GM23338 (cell line): ENCODE measurements around the gene ABCG2. TPM values are rescaled to one million over a fixed set of nuclear protein-coding genes. Genes with fewer than 3 reads are reported as not detected.

Experiments
- ATAC-seq: fragments of 200-7000 bp; cut with Tn5 transposase; 3 replicates; pipeline ENCODE4 v1.9.1; 2020
- DNase-seq: peaks from one replicate; pipeline ENCODE4 v3.0.0-alpha.2; 2015; ENCODE audit warnings: low spot score
- H2AFZ ChIP-seq: fragments of 200-600 bp; sonication (generic); 2 replicates; pipeline ENCODE4 v1.8.0; 2016; ENCODE audit warnings: antibody characterized with exemption, mild to moderate bottlenecking, moderate library complexity
- H3F3A ChIP-seq: fragments of 200-600 bp; sonication (generic); replicated peaks from 2 replicates; pipeline ENCODE4 v1.8.0; 2017; ENCODE audit warnings: antibody characterized with exemption, mixed run types, low read depth
- H3K27ac ChIP-seq: fragments of 200-600 bp; sonication (generic); 2 replicates; pipeline ENCODE4 v1.6.1; 2016; ENCODE audit warnings: low read depth
- H3K27me3 ChIP-seq: fragments of 200-600 bp; sonication (generic); 2 replicates; pipeline ENCODE4 v1.8.0; 2016; ENCODE audit warnings: mild to moderate bottlenecking, mixed run types, moderate library complexity; ENCODE audit not compliant: insufficient read depth
- H3K36me3 ChIP-seq: fragments of 200-600 bp; sonication (generic); 2 replicates; pipeline ENCODE4 v1.8.0; 2016; ENCODE audit warnings: mild to moderate bottlenecking; ENCODE audit not compliant: insufficient read depth
- H3K4me1 ChIP-seq: fragments of 200-600 bp; sonication (generic); 2 replicates; pipeline ENCODE4 v1.8.0; 2016; ENCODE audit warnings: mild to moderate bottlenecking, moderate library complexity; ENCODE audit not compliant: insufficient read depth
- H3K4me2 ChIP-seq: fragments of 200-600 bp; sonication (generic); 2 replicates; pipeline ENCODE4 v1.7.1; 2017; ENCODE audit warnings: mixed run types
- H3K4me3 ChIP-seq: fragments of 200-600 bp; sonication (generic); 2 replicates; pipeline ENCODE4 v1.6.1; 2016; ENCODE audit warnings: mixed run types
- H3K79me2 ChIP-seq: fragments of 200-600 bp; sonication (generic); replicated peaks from 2 replicates; pipeline ENCODE4 v1.8.0; 2017; ENCODE audit warnings: mild to moderate bottlenecking; ENCODE audit not compliant: insufficient read depth
- H3K9me2 ChIP-seq: fragments of 200-600 bp; sonication (generic); 2 replicates; pipeline ENCODE4 v1.8.0; 2017; ENCODE audit not compliant: insufficient read depth
- H4K20me1 ChIP-seq: fragments of 200-600 bp; sonication (generic); replicated peaks from 2 replicates; pipeline ENCODE4 v1.8.0; 2017; ENCODE audit warnings: mild to moderate bottlenecking; ENCODE audit not compliant: insufficient read depth
- H3K27ac Mint-ChIP-seq: 2 replicates; pipeline ENCODE4 v1.8.0; 2020; ENCODE audit warnings: inconsistent platforms, mild to moderate bottlenecking, moderate library complexity, mixed read lengths
- H3K27me3 Mint-ChIP-seq: 3 replicates; pipeline ENCODE4 v1.8.0; 2022; ENCODE audit warnings: low read depth, mild to moderate bottlenecking, moderate library complexity, mixed read lengths, inconsistent platforms; ENCODE audit not compliant: insufficient read depth, poor library complexity
- H3K36me3 Mint-ChIP-seq: 3 replicates; pipeline ENCODE4 v1.8.0; 2021; ENCODE audit warnings: low read depth, mild to moderate bottlenecking, inconsistent platforms, moderate library complexity, mixed read lengths
- H3K4me1 Mint-ChIP-seq: 3 replicates; pipeline ENCODE4 v1.8.0; 2020; ENCODE audit warnings: mild to moderate bottlenecking, inconsistent platforms, mixed read lengths
- H3K4me3 Mint-ChIP-seq: 3 replicates; pipeline ENCODE4 v1.8.0; 2021; ENCODE audit warnings: moderate library complexity, mild to moderate bottlenecking, inconsistent platforms, mixed read lengths
- H3K9me3 Mint-ChIP-seq: 3 replicates; pipeline ENCODE4 v1.8.0; 2020; ENCODE audit warnings: moderate library complexity, mild to moderate bottlenecking, inconsistent platforms, mixed read lengths
- CREB1 ChIP-seq: fragments of 250-450 bp; sonication (Bioruptor Pico); IDR thresholded peaks from 2 replicates; pipeline ENCODE4 v1.5.0; 2020; ENCODE audit warnings: low read depth, mild to moderate bottlenecking, moderate library complexity
- EZH2 ChIP-seq: fragments of 200-600 bp; sonication (generic); IDR thresholded peaks from one replicate; pipeline ENCODE4 v1.8.0; 2017; ENCODE audit warnings: antibody characterized with exemption, mild to moderate bottlenecking, low read depth; ENCODE audit not compliant: unreplicated experiment
- EZH2phosphoT487 ChIP-seq: fragments of 200-600 bp; sonication (generic); IDR thresholded peaks from one replicate; pipeline ENCODE4 v1.8.1; 2018; ENCODE audit warnings: antibody characterized with exemption; ENCODE audit not compliant: unreplicated experiment
- JUNB ChIP-seq: IDR thresholded peaks from one replicate; pipeline ENCODE4 v1.6.1; 2016; ENCODE audit warnings: antibody characterized with exemption; ENCODE audit not compliant: unreplicated experiment
- NANOG ChIP-seq: IDR thresholded peaks from 2 replicates; pipeline ENCODE4 v1.6.1; 2016; ENCODE audit warnings: antibody characterized with exemption, borderline replicate concordance
- POLR2AphosphoS5 ChIP-seq: IDR thresholded peaks from 2 replicates; pipeline ENCODE4 v1.6.1; 2016; ENCODE audit warnings: antibody characterized with exemption, low read depth
- STAT1 ChIP-seq: IDR thresholded peaks from one replicate; pipeline ENCODE4 v1.6.1; 2016; ENCODE audit warnings: antibody characterized with exemption; ENCODE audit not compliant: unreplicated experiment
- ZNF114 ChIP-seq: fragments of 250-450 bp; sonication (Bioruptor Pico); IDR thresholded peaks from 2 replicates; pipeline ENCODE4 v1.5.0; 2020; ENCODE audit warnings: mild to moderate bottlenecking, moderate library complexity
- ZNF331 ChIP-seq: fragments of 250-450 bp; sonication (Bioruptor Pico); IDR thresholded peaks from 2 replicates; pipeline ENCODE4 v1.5.0; 2020; ENCODE audit warnings: low read depth, mild to moderate bottlenecking, moderate library complexity
- polyA plus RNA-seq: library from polyadenylated mRNA; unstranded; fragments of >200 nt; fragmentation: Nextera tagmentation; extraction: Ambion mirVana; gene quantifications from 2 replicates; pipeline ENCODE4 v1.2.1, GENCODE V29; 2016
- total RNA-seq: library from RNA; depleted of rRNA; stranded (reverse); fragments of >200 nt; shearing (Covaris generic); gene quantifications from 2 replicates; pipeline ENCODE4 v1.2.3, GENCODE V29; 2014
- TF ChIP-seq, protein P1 (sequence below), 2 experiments: fragments of 200-600 bp in 1 of 2; sonication (generic) in 1 of 2; conservative IDR thresholded peaks; 2 replicates each; pipeline versions ENCODE4 v1.5.1 to v1.6.1; 2016 to 2017; ENCODE audit warnings: antibody characterized with exemption in 2 of 2, low read depth in 2 of 2, mild to moderate bottlenecking in 2 of 2, moderate library complexity in 1 of 2
- TF ChIP-seq, protein P2 (sequence below): IDR thresholded peaks from one replicate; pipeline ENCODE4 v1.6.1; 2018; ENCODE audit warnings: antibody characterized with exemption; ENCODE audit not compliant: unreplicated experiment
- TF ChIP-seq, protein P3 (sequence below): IDR thresholded peaks from 2 replicates; pipeline ENCODE4 v1.6.1; 2016; ENCODE audit warnings: antibody characterized with exemption
- TF ChIP-seq, protein P4 (sequence below): fragments of 250-450 bp; sonication (Bioruptor Pico); IDR thresholded peaks from 2 replicates; pipeline ENCODE4 v1.5.0; 2020; ENCODE audit warnings: mild to moderate bottlenecking, moderate library complexity

The ABCG2 gene
- total and polyA plus RNA-seq, 2 experiments from 2014 or later, result 1.5 to 10.6 TPM

DNA sequence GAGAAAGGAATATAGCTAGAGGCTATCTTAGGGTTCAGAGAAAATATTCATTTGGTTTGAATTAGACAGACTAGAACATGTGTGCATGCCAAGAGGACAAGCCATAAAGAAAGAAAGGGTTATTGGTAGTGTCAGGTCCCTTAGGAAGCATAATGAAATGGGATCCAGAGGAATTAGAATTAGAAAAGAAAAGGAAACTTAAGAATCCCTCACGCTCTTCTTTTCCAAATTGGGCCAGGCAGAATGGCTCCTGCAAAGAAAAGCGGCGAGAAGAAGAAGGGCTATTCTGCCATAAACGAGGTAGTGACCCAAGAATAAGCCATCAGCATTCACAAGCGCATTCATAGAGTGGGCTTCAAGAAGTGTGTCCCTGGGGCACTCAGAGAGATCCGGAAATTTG, 4.9 kb upstream of the ABCG2 start (continued):
- TF ChIP-seq, protein P1, sequence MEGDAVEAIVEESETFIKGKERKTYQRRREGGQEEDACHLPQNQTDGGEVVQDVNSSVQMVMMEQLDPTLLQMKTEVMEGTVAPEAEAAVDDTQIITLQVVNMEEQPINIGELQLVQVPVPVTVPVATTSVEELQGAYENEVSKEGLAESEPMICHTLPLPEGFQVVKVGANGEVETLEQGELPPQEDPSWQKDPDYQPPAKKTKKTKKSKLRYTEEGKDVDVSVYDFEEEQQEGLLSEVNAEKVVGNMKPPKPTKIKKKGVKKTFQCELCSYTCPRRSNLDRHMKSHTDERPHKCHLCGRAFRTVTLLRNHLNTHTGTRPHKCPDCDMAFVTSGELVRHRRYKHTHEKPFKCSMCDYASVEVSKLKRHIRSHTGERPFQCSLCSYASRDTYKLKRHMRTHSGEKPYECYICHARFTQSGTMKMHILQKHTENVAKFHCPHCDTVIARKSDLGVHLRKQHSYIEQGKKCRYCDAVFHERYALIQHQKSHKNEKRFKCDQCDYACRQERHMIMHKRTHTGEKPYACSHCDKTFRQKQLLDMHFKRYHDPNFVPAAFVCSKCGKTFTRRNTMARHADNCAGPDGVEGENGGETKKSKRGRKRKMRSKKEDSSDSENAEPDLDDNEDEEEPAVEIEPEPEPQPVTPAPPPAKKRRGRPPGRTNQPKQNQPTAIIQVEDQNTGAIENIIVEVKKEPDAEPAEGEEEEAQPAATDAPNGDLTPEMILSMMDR (conservative IDR thresholded peaks at IDR 0.05; ENCODE audit: low read depth in 2 of 2), result no peak
- no peak for TF ChIP-seq CREB1

DNA sequence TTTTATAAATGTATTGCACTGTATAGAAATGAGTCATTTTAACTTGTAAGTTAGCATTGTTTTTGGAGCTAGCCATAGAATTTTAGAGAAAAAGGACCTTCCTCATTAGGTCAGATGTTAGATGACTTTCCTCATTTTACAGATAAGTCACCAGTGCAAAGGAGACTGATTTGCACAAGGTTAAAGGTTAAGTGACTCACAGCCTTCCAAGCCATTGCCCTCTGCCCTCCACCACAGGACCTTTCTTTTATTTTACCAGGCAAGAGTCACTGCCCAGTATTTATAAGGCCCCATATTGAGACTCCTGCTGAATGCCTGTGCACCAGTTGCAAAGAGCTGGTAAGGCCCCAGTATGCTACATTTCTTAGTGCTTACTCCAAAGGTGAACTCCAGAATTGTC, 4.2 kb upstream of the ABCG2 start:
- Mint-ChIP-seq H3K27me3 (peaks cover 10% of the 10 kb centered on the region), H3K36me3 (peaks cover 6% of the 10 kb centered on the region; the same call in 1 of the 3 replicates), H3K27ac (no peak overlapping the region), H3K4me3 (no peak overlapping the region), H3K9me3 (peaks cover 10% of the 10 kb centered on the region; the same call in 2 of the 3 replicates), H3K4me1 (peaks cover 24% of the 10 kb centered on the region)
- peak overlapping the region; percentile 46 for H3K4me2 ChIP-seq
- H3K36me3 ChIP-seq, result no peaks in the 10 kb centered on the region
- peaks cover 7% of the 10 kb centered on the region; the same call in 1 of the 2 replicates for H3F3A ChIP-seq
- H3K27me3 ChIP-seq, result peaks cover 13% of the 10 kb centered on the region
- H4K20me1 ChIP-seq, result no peaks in the 10 kb centered on the region
- no peaks in the 10 kb centered on the region for H3K79me2 ChIP-seq
- no peak overlapping the region for H3K4me3 ChIP-seq
- peaks cover 34% of the 10 kb centered on the region for H3K4me1 ChIP-seq
- H3K27ac ChIP-seq, result peak overlapping the region; percentile 36; the same call in 1 of the 2 replicates
- H2AFZ ChIP-seq, result no peak overlapping the region
- DNase-seq, result no peak
- ATAC-seq, result no peak
- H3K9me2 ChIP-seq, result no peaks in the 10 kb centered on the region
- TF ChIP-seq JUNB (no peak), NANOG (no peak), POLR2AphosphoS5 (no peak), EZH2phosphoT487 (no peak), ZNF331 (CRISPR knock-in tag) (no peak), STAT1 (no peak), EZH2 (no peak), CREB1 (no peak), ZNF114 (CRISPR knock-in tag) (no peak)
- TF ChIP-seq, protein P2, sequence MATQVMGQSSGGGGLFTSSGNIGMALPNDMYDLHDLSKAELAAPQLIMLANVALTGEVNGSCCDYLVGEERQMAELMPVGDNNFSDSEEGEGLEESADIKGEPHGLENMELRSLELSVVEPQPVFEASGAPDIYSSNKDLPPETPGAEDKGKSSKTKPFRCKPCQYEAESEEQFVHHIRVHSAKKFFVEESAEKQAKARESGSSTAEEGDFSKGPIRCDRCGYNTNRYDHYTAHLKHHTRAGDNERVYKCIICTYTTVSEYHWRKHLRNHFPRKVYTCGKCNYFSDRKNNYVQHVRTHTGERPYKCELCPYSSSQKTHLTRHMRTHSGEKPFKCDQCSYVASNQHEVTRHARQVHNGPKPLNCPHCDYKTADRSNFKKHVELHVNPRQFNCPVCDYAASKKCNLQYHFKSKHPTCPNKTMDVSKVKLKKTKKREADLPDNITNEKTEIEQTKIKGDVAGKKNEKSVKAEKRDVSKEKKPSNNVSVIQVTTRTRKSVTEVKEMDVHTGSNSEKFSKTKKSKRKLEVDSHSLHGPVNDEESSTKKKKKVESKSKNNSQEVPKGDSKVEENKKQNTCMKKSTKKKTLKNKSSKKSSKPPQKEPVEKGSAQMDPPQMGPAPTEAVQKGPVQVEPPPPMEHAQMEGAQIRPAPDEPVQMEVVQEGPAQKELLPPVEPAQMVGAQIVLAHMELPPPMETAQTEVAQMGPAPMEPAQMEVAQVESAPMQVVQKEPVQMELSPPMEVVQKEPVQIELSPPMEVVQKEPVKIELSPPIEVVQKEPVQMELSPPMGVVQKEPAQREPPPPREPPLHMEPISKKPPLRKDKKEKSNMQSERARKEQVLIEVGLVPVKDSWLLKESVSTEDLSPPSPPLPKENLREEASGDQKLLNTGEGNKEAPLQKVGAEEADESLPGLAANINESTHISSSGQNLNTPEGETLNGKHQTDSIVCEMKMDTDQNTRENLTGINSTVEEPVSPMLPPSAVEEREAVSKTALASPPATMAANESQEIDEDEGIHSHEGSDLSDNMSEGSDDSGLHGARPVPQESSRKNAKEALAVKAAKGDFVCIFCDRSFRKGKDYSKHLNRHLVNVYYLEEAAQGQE, result no peak
- TF ChIP-seq, protein P3, sequence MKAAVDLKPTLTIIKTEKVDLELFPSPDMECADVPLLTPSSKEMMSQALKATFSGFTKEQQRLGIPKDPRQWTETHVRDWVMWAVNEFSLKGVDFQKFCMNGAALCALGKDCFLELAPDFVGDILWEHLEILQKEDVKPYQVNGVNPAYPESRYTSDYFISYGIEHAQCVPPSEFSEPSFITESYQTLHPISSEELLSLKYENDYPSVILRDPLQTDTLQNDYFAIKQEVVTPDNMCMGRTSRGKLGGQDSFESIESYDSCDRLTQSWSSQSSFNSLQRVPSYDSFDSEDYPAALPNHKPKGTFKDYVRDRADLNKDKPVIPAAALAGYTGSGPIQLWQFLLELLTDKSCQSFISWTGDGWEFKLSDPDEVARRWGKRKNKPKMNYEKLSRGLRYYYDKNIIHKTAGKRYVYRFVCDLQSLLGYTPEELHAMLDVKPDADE, result no peak
- TF ChIP-seq, protein P4, sequence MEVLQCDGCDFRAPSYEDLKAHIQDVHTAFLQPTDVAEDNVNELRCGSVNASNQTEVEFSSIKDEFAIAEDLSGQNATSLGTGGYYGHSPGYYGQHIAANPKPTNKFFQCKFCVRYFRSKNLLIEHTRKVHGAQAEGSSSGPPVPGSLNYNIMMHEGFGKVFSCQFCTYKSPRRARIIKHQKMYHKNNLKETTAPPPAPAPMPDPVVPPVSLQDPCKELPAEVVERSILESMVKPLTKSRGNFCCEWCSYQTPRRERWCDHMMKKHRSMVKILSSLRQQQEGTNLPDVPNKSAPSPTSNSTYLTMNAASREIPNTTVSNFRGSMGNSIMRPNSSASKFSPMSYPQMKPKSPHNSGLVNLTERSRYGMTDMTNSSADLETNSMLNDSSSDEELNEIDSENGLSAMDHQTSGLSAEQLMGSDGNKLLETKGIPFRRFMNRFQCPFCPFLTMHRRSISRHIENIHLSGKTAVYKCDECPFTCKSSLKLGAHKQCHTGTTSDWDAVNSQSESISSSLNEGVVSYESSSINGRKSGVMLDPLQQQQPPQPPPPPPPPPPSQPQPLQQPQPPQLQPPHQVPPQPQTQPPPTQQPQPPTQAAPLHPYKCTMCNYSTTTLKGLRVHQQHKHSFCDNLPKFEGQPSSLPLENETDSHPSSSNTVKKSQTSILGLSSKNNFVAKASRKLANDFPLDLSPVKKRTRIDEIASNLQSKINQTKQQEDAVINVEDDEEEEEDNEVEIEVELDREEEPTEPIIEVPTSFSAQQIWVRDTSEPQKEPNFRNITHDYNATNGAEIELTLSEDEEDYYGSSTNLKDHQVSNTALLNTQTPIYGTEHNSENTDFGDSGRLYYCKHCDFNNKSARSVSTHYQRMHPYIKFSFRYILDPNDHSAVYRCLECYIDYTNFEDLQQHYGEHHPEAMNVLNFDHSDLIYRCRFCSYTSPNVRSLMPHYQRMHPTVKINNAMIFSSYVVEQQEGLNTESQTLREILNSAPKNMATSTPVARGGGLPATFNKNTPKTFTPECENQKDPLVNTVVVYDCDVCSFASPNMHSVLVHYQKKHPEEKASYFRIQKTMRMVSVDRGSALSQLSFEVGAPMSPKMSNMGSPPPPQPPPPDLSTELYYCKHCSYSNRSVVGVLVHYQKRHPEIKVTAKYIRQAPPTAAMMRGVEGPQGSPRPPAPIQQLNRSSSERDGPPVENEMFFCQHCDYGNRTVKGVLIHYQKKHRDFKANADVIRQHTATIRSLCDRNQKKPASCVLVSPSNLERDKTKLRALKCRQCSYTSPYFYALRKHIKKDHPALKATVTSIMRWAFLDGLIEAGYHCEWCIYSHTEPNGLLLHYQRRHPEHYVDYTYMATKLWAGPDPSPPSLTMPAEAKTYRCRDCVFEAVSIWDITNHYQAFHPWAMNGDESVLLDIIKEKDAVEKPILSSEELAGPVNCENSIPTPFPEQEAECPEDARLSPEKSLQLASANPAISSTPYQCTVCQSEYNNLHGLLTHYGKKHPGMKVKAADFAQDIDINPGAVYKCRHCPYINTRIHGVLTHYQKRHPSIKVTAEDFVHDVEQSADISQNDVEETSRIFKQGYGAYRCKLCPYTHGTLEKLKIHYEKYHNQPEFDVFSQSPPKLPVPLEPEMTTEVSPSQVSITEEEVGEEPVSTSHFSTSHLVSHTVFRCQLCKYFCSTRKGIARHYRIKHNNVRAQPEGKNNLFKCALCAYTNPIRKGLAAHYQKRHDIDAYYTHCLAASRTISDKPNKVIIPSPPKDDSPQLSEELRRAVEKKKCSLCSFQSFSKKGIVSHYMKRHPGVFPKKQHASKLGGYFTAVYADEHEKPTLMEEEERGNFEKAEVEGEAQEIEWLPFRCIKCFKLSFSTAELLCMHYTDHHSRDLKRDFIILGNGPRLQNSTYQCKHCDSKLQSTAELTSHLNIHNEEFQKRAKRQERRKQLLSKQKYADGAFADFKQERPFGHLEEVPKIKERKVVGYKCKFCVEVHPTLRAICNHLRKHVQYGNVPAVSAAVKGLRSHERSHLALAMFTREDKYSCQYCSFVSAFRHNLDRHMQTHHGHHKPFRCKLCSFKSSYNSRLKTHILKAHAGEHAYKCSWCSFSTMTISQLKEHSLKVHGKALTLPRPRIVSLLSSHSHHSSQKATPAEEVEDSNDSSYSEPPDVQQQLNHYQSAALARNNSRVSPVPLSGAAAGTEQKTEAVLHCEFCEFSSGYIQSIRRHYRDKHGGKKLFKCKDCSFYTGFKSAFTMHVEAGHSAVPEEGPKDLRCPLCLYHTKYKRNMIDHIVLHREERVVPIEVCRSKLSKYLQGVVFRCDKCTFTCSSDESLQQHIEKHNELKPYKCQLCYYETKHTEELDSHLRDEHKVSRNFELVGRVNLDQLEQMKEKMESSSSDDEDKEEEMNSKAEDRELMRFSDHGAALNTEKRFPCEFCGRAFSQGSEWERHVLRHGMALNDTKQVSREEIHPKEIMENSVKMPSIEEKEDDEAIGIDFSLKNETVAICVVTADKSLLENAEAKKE, result no peak
